HFF-Myc (cell line): ENCODE measurements around the gene GTF2H4.
"Not testable (repeated sequence)": the region's sequence is repeated elsewhere in the genome, so short reads cannot be mapped to it uniquely, and the experiment has no call there.

Source experiments
- DNase-seq: peaks from one replicate; pipeline ENCODE4 v3.0.0-alpha.2; 2011; ENCODE audit warnings: low read depth; ENCODE audit errors: extremely low read depth
- H3K4me3 ChIP-seq: replicated peaks from 2 replicates; pipeline ENCODE4 v1.5.1; 2011; ENCODE audit warnings: low read depth, mild to moderate bottlenecking, control low read depth, low read length
- CTCF ChIP-seq: IDR thresholded peaks from 2 replicates; pipeline ENCODE4 v1.5.1; 2012; ENCODE audit warnings: mild to moderate bottlenecking, low read depth, low read length, control low read depth; ENCODE audit errors: missing control alignments

Gene GTF2H4

GRCh38 chr6:30914854-30915590 is 7.0 kb downstream of the GTF2H4 start:
- DNase-seq: no peak
- H3K4me3 ChIP-seq: peak overlapping the region; percentile 61
- TF ChIP-seq CTCF: no peak

- no peak overlapping the region; the same call in 1 of the 2 replicates for H3K4me3 ChIP-seq
- peak; percentile 61 for TF ChIP-seq CTCF
- DNase-seq: peak; percentile 56
Observed at GRCh38 chr6:30915591-30915946, 7.6 kb downstream of the GTF2H4 start.

- no peak for DNase-seq
- no peak for TF ChIP-seq CTCF
- H3K4me3 ChIP-seq: no peak overlapping the region
Observed at GRCh38 chr6:30917041-30917440, 9.0 kb downstream of the GTF2H4 start.

- TF ChIP-seq CTCF: no peak
- no peak for DNase-seq
- no peak overlapping the region for H3K4me3 ChIP-seq
Observed at GRCh38 chr6:30917487-30917886, 9.5 kb downstream of the GTF2H4 start.

- no peak overlapping the region for H3K4me3 ChIP-seq
- no peak for DNase-seq
- TF ChIP-seq CTCF: no peak
Observed at GRCh38 chr6:30918670-30919069, 10.7 kb downstream of the GTF2H4 start.

GRCh38 chr6:30922447-30922852 is 14.4 kb downstream of the GTF2H4 start:
- no peak for DNase-seq
- no peak overlapping the region for H3K4me3 ChIP-seq
- TF ChIP-seq CTCF: no peak

- not testable (repeated sequence) for DNase-seq, H3K4me3 ChIP-seq
Observed at GRCh38 chr6:30924040-30924627, 16.1 kb downstream of the GTF2H4 start.
